Measurements from ENCODE around the gene ATP6V1D. TPM values are rescaled to one million over a fixed set of nuclear protein-coding genes. Genes with fewer than 3 reads are reported as not detected.

Gene ATP6V1D
- polyA plus RNA-seq, 4 donors, result 43.1 to 84.3 (median 58.0) TPM

DNA sequence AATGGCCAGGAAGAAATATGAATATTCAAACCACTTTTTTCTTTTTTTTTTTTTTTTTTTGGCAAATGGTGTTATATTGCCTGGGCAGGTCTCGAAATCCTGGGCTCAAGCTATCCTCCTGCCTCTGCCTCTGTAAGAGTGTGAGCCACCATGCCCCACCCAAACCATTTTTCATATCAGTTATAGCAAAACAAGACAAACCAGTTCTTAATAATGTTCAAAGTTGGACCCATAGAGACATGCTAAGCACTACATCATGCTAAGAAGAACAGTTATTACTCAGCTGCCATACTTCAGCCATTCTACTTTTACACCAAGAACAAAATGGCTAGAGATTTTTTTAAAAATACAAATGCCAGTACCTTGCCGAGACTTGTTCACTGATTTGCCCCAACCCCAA, 26.0 kb upstream of the ATP6V1D start:
- peaks cover 10 to 30% (median 13%) of the 10 kb centered on the region in 3 donors for H3K36me3 ChIP-seq (ENCODE audit: control insufficient read depth in 3 of 3, insufficient read depth in 2 of 3, low read depth in 1 of 3, low read length in 3 of 3)

DNA sequence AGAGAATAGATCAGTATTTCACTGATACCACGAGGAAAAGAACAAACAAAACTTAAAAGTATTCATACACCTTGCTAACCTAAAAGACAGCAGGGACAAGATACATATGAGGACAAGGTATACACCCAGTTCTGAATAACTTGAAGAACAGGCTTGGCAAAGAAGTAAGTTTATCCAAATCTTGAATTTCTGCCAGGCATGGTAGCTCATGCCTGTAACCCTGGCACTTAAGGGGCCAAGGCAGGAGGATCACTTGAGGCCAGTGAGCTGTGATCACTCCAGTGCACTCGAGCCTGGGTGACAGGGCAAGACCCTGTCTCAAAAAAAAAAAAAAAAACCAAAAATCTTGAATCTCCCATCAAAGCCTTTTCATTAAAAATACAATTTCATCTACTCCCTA, 25.5 kb upstream of the ATP6V1D start:
- no peak overlapping the region for H3K27ac ChIP-seq (ENCODE audit: low read depth in 1 of 3, low read length in 2 of 3)
- H3K27me3 ChIP-seq (ENCODE audit: control insufficient read depth in 3 of 3, insufficient read depth in 3 of 3, low read length in 3 of 3), result no peaks in the 10 kb centered on the region
- 48 to 70% (median 61%) methylated on average over 2 of the region's 2 CpGs for WGBS, 3 donors
- no peaks in the 10 kb centered on the region for H3K4me1 ChIP-seq (ENCODE audit: control insufficient read depth in 3 of 3, insufficient read depth in 2 of 3, low read depth in 1 of 3, low read length in 2 of 3)
- H3K36me3 ChIP-seq (ENCODE audit: control insufficient read depth in 3 of 3, insufficient read depth in 2 of 3, low read depth in 1 of 3, low read length in 3 of 3), result peaks cover 10 to 25% (median 13%) of the 10 kb centered on the region in 3 donors
- no peaks in the 10 kb centered on the region for H3K9me3 ChIP-seq (ENCODE audit: control insufficient read depth in 2 of 2, insufficient read depth in 1 of 2, low read depth in 1 of 2, low read length in 1 of 2)
- FAIRE-seq (no peak), DNase-seq (no peak)
- no peak overlapping the region for H3K4me3 ChIP-seq (ENCODE audit: low read depth in 1 of 3, low read length in 3 of 3)

More for the DNA sequence above, 26.0 kb upstream of the ATP6V1D start:
- H3K4me1 ChIP-seq (ENCODE audit: control insufficient read depth in 3 of 3, insufficient read depth in 2 of 3, low read depth in 1 of 3, low read length in 2 of 3), result no peaks in the 10 kb centered on the region
- DNase-seq, result peak in 1 of 2 donors; percentile 15
- H3K27me3 ChIP-seq (ENCODE audit: control insufficient read depth in 3 of 3, insufficient read depth in 3 of 3, low read length in 3 of 3), result no peaks in the 10 kb centered on the region
- no peak overlapping the region for H3K27ac ChIP-seq (ENCODE audit: low read depth in 1 of 3, low read length in 2 of 3)
- H3K9me3 ChIP-seq (ENCODE audit: control insufficient read depth in 2 of 2, insufficient read depth in 1 of 2, low read depth in 1 of 2, low read length in 1 of 2), result no peaks in the 10 kb centered on the region
- no peak overlapping the region for H3K4me3 ChIP-seq (ENCODE audit: low read depth in 1 of 3, low read length in 3 of 3)
- WGBS, 3 donors, result 75 to 88% (median 81%) methylated on average over 2 of the region's 2 CpGs
- no peak for FAIRE-seq

GRCh38 chr14:67377916-67378315, 18.3 kb upstream of the ATP6V1D start:
- Histone ChIP-seq H3K36me3 (ENCODE audit: control insufficient read depth in 3 of 3, insufficient read depth in 2 of 3, low read depth in 1 of 3, low read length in 3 of 3) (peaks cover 13 to 18% (median 16%) of the 10 kb centered on the region in 3 donors), H3K27ac (ENCODE audit: low read depth in 1 of 3, low read length in 2 of 3) (no peak overlapping the region), H3K9me3 (ENCODE audit: control insufficient read depth in 2 of 2, insufficient read depth in 1 of 2, low read depth in 1 of 2, low read length in 1 of 2) (no peaks in the 10 kb centered on the region), H3K4me1 (ENCODE audit: control insufficient read depth in 3 of 3, insufficient read depth in 2 of 3, low read depth in 1 of 3, low read length in 2 of 3) (no peaks in the 10 kb centered on the region), H3K4me3 (ENCODE audit: low read depth in 1 of 3, low read length in 3 of 3) (no peak overlapping the region), H3K27me3 (ENCODE audit: control insufficient read depth in 3 of 3, insufficient read depth in 3 of 3, low read length in 3 of 3) (no peaks in the 10 kb centered on the region)
- FAIRE-seq (no peak), DNase-seq (no peak)

DNA sequence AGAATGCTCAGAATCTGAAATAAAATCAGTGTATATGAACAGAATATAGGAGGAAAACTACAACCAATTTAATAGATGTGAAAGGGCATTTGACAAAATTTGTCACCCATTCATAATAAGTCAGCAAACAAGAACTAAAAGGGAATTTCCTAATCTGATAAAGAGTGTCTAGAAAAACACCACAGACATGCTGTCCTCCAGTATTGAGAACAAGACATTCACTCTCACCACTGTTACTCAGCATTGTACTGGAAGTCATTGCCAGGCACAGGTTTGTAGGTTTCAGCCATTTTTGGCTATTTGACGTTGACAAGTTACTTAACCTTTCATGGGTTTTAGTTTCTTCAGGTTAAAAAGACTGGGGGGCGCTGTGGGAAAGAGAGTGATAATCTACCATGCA, 13.7 kb upstream of the ATP6V1D start:
- DNase-seq (no peak), FAIRE-seq (no peak)
- Histone ChIP-seq H3K27me3 (ENCODE audit: control insufficient read depth in 3 of 3, insufficient read depth in 3 of 3, low read length in 3 of 3) (no peaks in the 10 kb centered on the region), H3K9me3 (ENCODE audit: control insufficient read depth in 2 of 2, insufficient read depth in 1 of 2, low read depth in 1 of 2, low read length in 1 of 2) (no peaks in the 10 kb centered on the region), H3K4me3 (ENCODE audit: low read depth in 1 of 3, low read length in 3 of 3) (no peak overlapping the region), H3K36me3 (ENCODE audit: control insufficient read depth in 3 of 3, insufficient read depth in 2 of 3, low read depth in 1 of 3, low read length in 3 of 3) (peaks cover 11 to 24% (median 21%) of the 10 kb centered on the region in 3 donors), H3K27ac (ENCODE audit: low read depth in 1 of 3, low read length in 2 of 3) (no peak overlapping the region), H3K4me1 (ENCODE audit: control insufficient read depth in 3 of 3, insufficient read depth in 2 of 3, low read depth in 1 of 3, low read length in 2 of 3) (no peaks in the 10 kb centered on the region)
- WGBS, 3 donors, result 70 to 80% (median 78%) methylated on average over 2 of the region's 2 CpGs

GRCh38 chr14:67372833-67373232, 13.2 kb upstream of the ATP6V1D start:
- peaks cover 13 to 28% (median 20%) of the 10 kb centered on the region in 3 donors for H3K36me3 ChIP-seq (ENCODE audit: control insufficient read depth in 3 of 3, insufficient read depth in 2 of 3, low read depth in 1 of 3, low read length in 3 of 3)
- H3K4me3 ChIP-seq (ENCODE audit: low read depth in 1 of 3, low read length in 3 of 3), result no peak overlapping the region
- FAIRE-seq (no peak), DNase-seq (no peak)
- whole genome bisulfite sequencing, 3 donors, result 95 to 100% (median 96%) methylated on average over 1 of the region's 1 CpG
- H3K9me3 ChIP-seq (ENCODE audit: control insufficient read depth in 2 of 2, insufficient read depth in 1 of 2, low read depth in 1 of 2, low read length in 1 of 2), result no peaks in the 10 kb centered on the region
- no peaks in the 10 kb centered on the region for H3K27me3 ChIP-seq (ENCODE audit: control insufficient read depth in 3 of 3, insufficient read depth in 3 of 3, low read length in 3 of 3)
- no peaks in the 10 kb centered on the region for H3K4me1 ChIP-seq (ENCODE audit: control insufficient read depth in 3 of 3, insufficient read depth in 2 of 3, low read depth in 1 of 3, low read length in 2 of 3)
- H3K27ac ChIP-seq (ENCODE audit: low read depth in 1 of 3, low read length in 2 of 3), result no peak overlapping the region

- FAIRE-seq, result no peak
- H3K9me3 ChIP-seq (ENCODE audit: control insufficient read depth in 2 of 2, insufficient read depth in 1 of 2, low read depth in 1 of 2, low read length in 1 of 2), result no peaks in the 10 kb centered on the region
- H3K27ac ChIP-seq (ENCODE audit: low read depth in 1 of 3, low read length in 2 of 3), result no peak overlapping the region
- no peak overlapping the region for H3K4me3 ChIP-seq (ENCODE audit: low read depth in 1 of 3, low read length in 3 of 3)
- 83 to 93% (median 92%) methylated on average over 4 of the region's 4 CpGs for WGBS, 3 donors
- peaks cover 15 to 29% (median 21%) of the 10 kb centered on the region in 3 donors for H3K36me3 ChIP-seq (ENCODE audit: control insufficient read depth in 3 of 3, insufficient read depth in 2 of 3, low read depth in 1 of 3, low read length in 3 of 3)
- no peak for DNase-seq
- no peaks in the 10 kb centered on the region for H3K27me3 ChIP-seq (ENCODE audit: control insufficient read depth in 3 of 3, insufficient read depth in 3 of 3, low read length in 3 of 3)
- no peaks in the 10 kb centered on the region for H3K4me1 ChIP-seq (ENCODE audit: control insufficient read depth in 3 of 3, insufficient read depth in 2 of 3, low read depth in 1 of 3, low read length in 2 of 3)
Observed at GRCh38 chr14:67371247-67372148, 11.9 kb upstream of the ATP6V1D start.

DNA sequence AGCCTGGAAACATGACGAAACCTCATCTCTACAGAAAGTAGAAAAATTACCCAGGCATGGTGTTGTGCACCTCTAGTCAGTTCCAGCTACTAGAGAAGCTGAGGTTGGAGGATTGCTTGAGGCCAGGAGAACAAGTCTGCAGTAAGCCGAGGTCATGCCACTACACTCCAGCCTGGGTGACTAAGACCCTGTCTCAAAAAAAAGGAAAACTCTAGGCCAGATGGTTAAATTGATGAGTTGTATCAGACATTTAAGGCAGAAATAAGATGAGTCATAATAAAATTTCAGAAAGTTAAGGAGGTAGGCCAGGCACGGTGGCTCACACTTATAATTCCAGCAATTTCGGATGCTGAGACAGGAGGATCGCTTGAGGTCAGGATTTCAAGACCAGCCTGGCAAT, 11.2 kb upstream of the ATP6V1D start:
- FAIRE-seq, result no peak
- H3K4me3 ChIP-seq (ENCODE audit: low read depth in 1 of 3, low read length in 3 of 3), result no peak overlapping the region
- no peak overlapping the region for H3K27ac ChIP-seq (ENCODE audit: low read depth in 1 of 3, low read length in 2 of 3)
- H3K27me3 ChIP-seq (ENCODE audit: control insufficient read depth in 3 of 3, insufficient read depth in 3 of 3, low read length in 3 of 3), result no peaks in the 10 kb centered on the region
- 83 to 93% (median 89%) methylated on average over 5 of the region's 5 CpGs for WGBS, 3 donors
- no peaks in the 10 kb centered on the region for H3K4me1 ChIP-seq (ENCODE audit: control insufficient read depth in 3 of 3, insufficient read depth in 2 of 3, low read depth in 1 of 3, low read length in 2 of 3)
- H3K9me3 ChIP-seq (ENCODE audit: control insufficient read depth in 2 of 2, insufficient read depth in 1 of 2, low read depth in 1 of 2, low read length in 1 of 2), result no peaks in the 10 kb centered on the region
- no peak for DNase-seq
- H3K36me3 ChIP-seq (ENCODE audit: control insufficient read depth in 3 of 3, insufficient read depth in 2 of 3, low read depth in 1 of 3, low read length in 3 of 3), result peaks cover 16 to 33% (median 21%) of the 10 kb centered on the region in 3 donors

GRCh38 chr14:67365476-67365875, 5.9 kb upstream of the ATP6V1D start:
- 91 to 93% (median 92%) methylated on average over 4 of the region's 4 CpGs for WGBS, 3 donors
- Histone ChIP-seq H3K27ac (ENCODE audit: low read depth in 1 of 3, low read length in 2 of 3) (no peak overlapping the region), H3K9me3 (ENCODE audit: control insufficient read depth in 2 of 2, insufficient read depth in 1 of 2, low read depth in 1 of 2, low read length in 1 of 2) (no peaks in the 10 kb centered on the region), H3K36me3 (ENCODE audit: control insufficient read depth in 3 of 3, insufficient read depth in 2 of 3, low read depth in 1 of 3, low read length in 3 of 3) (peaks cover 13 to 18% (median 14%) of the 10 kb centered on the region in 3 donors), H3K4me1 (ENCODE audit: control insufficient read depth in 3 of 3, insufficient read depth in 2 of 3, low read depth in 1 of 3, low read length in 2 of 3) (no peaks in the 10 kb centered on the region), H3K4me3 (ENCODE audit: low read depth in 1 of 3, low read length in 3 of 3) (no peak overlapping the region), H3K27me3 (ENCODE audit: control insufficient read depth in 3 of 3, insufficient read depth in 3 of 3, low read length in 3 of 3) (no peaks in the 10 kb centered on the region)
- FAIRE-seq (no peak), DNase-seq (no peak)

Measured in small intestine (tissue), 7 donors.